Sigmoid colon (tissue), 7 donors: Measurements from ENCODE around the gene ERAL1. TPM values are rescaled to one million over a fixed set of nuclear protein-coding genes. Genes with fewer than 3 reads are reported as not detected.

Experiments
- DNase-seq: peaks from one replicate; pipeline ENCODE4 v3.0.0-alpha.2; 2019
- H3K27ac ChIP-seq, 4 donors: fragments of 200-600 bp; sonication (generic); one replicate each; pipeline ENCODE4 v1.5.1; 2016 to 2019; ENCODE audit warnings: mild to moderate bottlenecking in 1 of 4
- H3K27me3 ChIP-seq, 3 donors: fragments of 200-600 bp; sonication (generic); one replicate each; pipeline ENCODE4 v1.5.1; 2019; ENCODE audit warnings: mild to moderate bottlenecking in 1 of 3
- H3K36me3 ChIP-seq, 4 donors: fragments of 200-600 bp; sonication (generic); one replicate each; pipeline ENCODE4 v1.5.1; 2016 to 2019
- H3K4me1 ChIP-seq, 4 donors: fragments of 200-600 bp; sonication (generic); one replicate each; pipeline ENCODE4 v1.5.1; 2017 to 2019
- H3K4me3 ChIP-seq, 4 donors: fragments of 200-600 bp; sonication (generic); one replicate each; pipeline ENCODE4 v1.5.1; 2017 to 2019; ENCODE audit warnings: mild to moderate bottlenecking in 2 of 4, moderate library complexity in 1 of 4
- H3K9me3 ChIP-seq, 4 donors: fragments of 200-600 bp in 3 of 4; sonication (generic) in 3 of 4; one replicate each; pipeline versions ENCODE4 v1.5.1 to v1.6.1; 2013 to 2019
- CTCF ChIP-seq, 4 experiments: fragments of 450-650 bp in 3 of 4; fragments of 200-600 bp in 1 of 4; IDR thresholded peaks; one replicate each; pipeline ENCODE4 v1.5.1; 2016 to 2019; ENCODE audit warnings: antibody characterized with exemption in 4 of 4, mild to moderate bottlenecking in 3 of 4, moderate library complexity in 2 of 4
- EP300 ChIP-seq, 4 donors: sonication (generic); formaldehyde crosslinking; IDR thresholded peaks; one replicate each; pipeline ENCODE4 v1.6.1; 2017; ENCODE audit warnings: antibody characterized with exemption in 4 of 4
- POLR2A ChIP-seq, 2 donors: fragments of 450-650 bp; IDR thresholded peaks; one replicate each; pipeline ENCODE4 v1.6.1; 2016; ENCODE audit warnings: antibody characterized with exemption in 2 of 2, mild to moderate bottlenecking in 2 of 2, moderate library complexity in 2 of 2
- POLR2AphosphoS5 ChIP-seq, 4 donors: sonication (generic); formaldehyde crosslinking; IDR thresholded peaks; one replicate each; pipeline ENCODE4 v1.6.1; 2017; ENCODE audit warnings: antibody characterized with exemption in 4 of 4
- WGBS, 2 donors: extraction: QIAGEN DNeasy Blood & Tissue Kit; methylation state at CpG; one replicate each; pipeline ENCODE4 v1.1.7; 2013; 5-methylcytosine and 5-hydroxymethylcytosine counted together
- intact Hi-C: fragments of 100-400 bp; cut with DNase I; formaldehyde crosslinking; loops from one replicate; pipeline ENCODE4 v1.15.1; 2023
- polyA plus RNA-seq, 3 donors: library from polyadenylated mRNA; stranded (reverse); fragments of 200-250 nt; gene quantifications; one replicate each; pipeline ENCODE4 v1.2.3, GENCODE V29; 2013
- total RNA-seq, 4 donors: library from RNA; depleted of rRNA; stranded (reverse); fragments of >200 nt; gene quantifications; one replicate each; pipeline ENCODE4 v1.1.0, GENCODE V29; 2016
- donor health status: healthy with polysubstance abuse.
- donor health status: Bipolar disorder and iron deficiency.
- donor health status: healthy.

ERAL1 gene
- total and polyA plus RNA-seq, 7 donors = 20.2 to 43.2 (median 34.6) TPM

DNA sequence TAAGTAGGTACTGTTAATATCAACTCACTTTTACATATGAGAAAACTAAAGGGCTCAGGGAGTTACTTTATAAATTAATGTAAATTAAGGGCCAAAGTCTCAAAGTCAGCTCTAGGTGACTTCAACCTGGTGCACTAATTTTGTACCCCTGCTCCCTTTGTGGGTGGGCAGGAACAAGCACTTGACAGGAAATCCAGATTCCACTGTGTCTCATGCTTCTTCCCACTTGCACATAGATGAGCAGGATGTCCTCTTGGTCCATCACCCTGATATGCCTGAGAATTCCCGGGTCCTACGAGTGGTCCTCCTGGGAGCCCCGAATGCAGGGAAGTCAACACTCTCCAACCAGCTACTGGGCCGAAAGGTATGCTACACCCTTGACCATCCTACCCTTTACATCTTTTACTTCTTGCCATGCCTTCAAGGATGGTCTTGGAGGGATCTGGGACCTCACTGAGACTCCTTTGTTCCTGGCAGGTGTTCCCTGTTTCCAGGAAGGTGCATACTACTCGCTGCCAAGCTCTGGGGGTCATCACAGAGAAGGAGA, 1.3 kb downstream of the ERAL1 start:
- no peak for DNase-seq

GRCh38 chr17:28857905-28858800, 3.3 kb downstream of the ERAL1 start:
- WGBS, 2 donors = 92 to 93% methylated on average over 3 of the region's 3 CpGs
- Histone ChIP-seq H3K9me3 (no peaks in the 10 kb centered on the region), H3K36me3 (peaks cover 0 to 55% (median 24%) of the 10 kb centered on the region in 4 donors), H3K4me1 (peaks cover 0 to 14% (median 10%) of the 10 kb centered on the region in 4 donors), H3K27me3 (no peaks in the 10 kb centered on the region), H3K27ac (no peak overlapping the region), H3K4me3 (no peak overlapping the region)
- no peak for DNase-seq
- intact Hi-C loops = no loop called here
- TF ChIP-seq CTCF (IDR thresholded peaks at IDR 0.05) (no peak), EP300 (IDR thresholded peaks at IDR 0.05) (no peak), POLR2A (IDR thresholded peaks at IDR 0.05) (no peak), POLR2AphosphoS5 (IDR thresholded peaks at IDR 0.05) (no peak)

More for the DNA sequence above, 1.3 kb downstream of the ERAL1 start:
- Histone ChIP-seq H3K4me3 (no peak overlapping the region), H3K27me3 (no peaks in the 10 kb centered on the region), H3K4me1 (peaks cover 0 to 14% (median 10%) of the 10 kb centered on the region in 4 donors), H3K27ac (no peak overlapping the region), H3K9me3 (no peaks in the 10 kb centered on the region), H3K36me3 (peaks cover 0 to 49% (median 24%) of the 10 kb centered on the region in 4 donors)
- intact Hi-C loops = no loop called here
- WGBS, 2 donors = 92 to 95% methylated on average over 5 of the region's 5 CpGs
- no peak for TF ChIP-seq POLR2A (IDR thresholded peaks at IDR 0.05)
- TF ChIP-seq CTCF (IDR thresholded peaks at IDR 0.05) = no peak

DNA sequence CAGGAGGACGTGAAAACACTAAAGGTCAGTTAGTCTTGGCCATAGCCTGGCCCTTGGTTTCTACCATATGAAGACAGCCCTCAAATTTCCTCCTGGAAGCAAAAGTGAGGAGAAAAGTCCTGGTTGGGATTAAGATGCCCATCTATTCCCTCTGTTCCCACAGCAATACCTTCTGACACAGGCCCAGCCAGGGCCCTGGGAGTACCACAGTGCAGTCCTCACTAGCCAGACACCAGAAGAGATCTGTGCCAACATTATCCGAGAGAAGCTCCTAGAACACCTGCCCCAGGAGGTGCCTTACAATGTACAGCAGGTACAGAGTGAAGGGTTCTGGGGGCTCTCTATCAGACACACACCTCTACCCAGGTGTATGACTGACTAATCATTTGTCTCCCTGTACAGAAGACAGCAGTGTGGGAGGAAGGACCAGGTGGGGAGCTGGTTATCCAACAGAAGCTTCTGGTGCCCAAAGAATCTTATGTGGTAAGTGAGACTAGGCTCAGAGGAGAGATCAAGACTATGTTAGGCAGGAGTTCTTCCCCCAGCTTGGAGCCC, 4.1 kb downstream of the ERAL1 start:
- H3K4me1 ChIP-seq = peaks cover 0 to 14% (median 10%) of the 10 kb centered on the region in 4 donors
- DNase-seq = no peak
- H3K4me3 ChIP-seq = no peak overlapping the region
- H3K36me3 ChIP-seq = peaks cover 0 to 55% (median 24%) of the 10 kb centered on the region in 4 donors
- no peaks in the 10 kb centered on the region for H3K9me3 ChIP-seq
- WGBS, 2 donors = 47 to 49% methylated on average over 2 of the region's 2 CpGs
- TF ChIP-seq POLR2AphosphoS5 (IDR thresholded peaks at IDR 0.05) = no peak
- H3K27ac ChIP-seq = no peak overlapping the region
- no peaks in the 10 kb centered on the region for H3K27me3 ChIP-seq
- intact Hi-C loops = no loop called here

GRCh38 chr17:28860363-28860808, 5.6 kb downstream of the ERAL1 start:
- H3K27ac ChIP-seq = no peak overlapping the region
- H3K4me1 ChIP-seq = peaks cover 0 to 6% (median 4%) of the 10 kb centered on the region in 4 donors
- no peaks in the 10 kb centered on the region for H3K9me3 ChIP-seq
- peaks cover 0 to 55% (median 24%) of the 10 kb centered on the region in 4 donors for H3K36me3 ChIP-seq
- WGBS, 2 donors = 96 to 97% methylated on average over 4 of the region's 4 CpGs
- intact Hi-C loops = no loop called here
- no peak overlapping the region for H3K4me3 ChIP-seq
- H3K27me3 ChIP-seq = no peaks in the 10 kb centered on the region
- DNase-seq = no peak
- TF ChIP-seq POLR2A (IDR thresholded peaks at IDR 0.05) (no peak), EP300 (IDR thresholded peaks at IDR 0.05) (no peak), POLR2AphosphoS5 (IDR thresholded peaks at IDR 0.05) (no peak), CTCF (IDR thresholded peaks at IDR 0.05) (no peak)
